Smooth muscle cell (in vitro differentiated cells): ENCODE results near the gene KCNN3. TPM values are rescaled to one million over a fixed set of nuclear protein-coding genes. Genes with fewer than 3 reads are reported as not detected.
A peak's percentile ranks its signal among the peaks of the same experiment; 100 is the strongest.

ENCODE experiments used
- DNase-seq: peaks from one replicate; lab custom pipeline; 2025; ENCODE audit not compliant: unreplicated experiment; lab: John Stamatoyannopoulos, UW
- H2AFZ ChIP-seq: fragments of 200-600 bp; sonication (generic); 2 replicates; pipeline ENCODE4 v1.6.0; 2016; ENCODE audit warnings: antibody characterized with exemption, low read depth, mild to moderate bottlenecking
- H3F3A ChIP-seq: fragments of 200-600 bp; sonication (generic); 2 replicates; pipeline ENCODE4 v1.6.0; 2017; ENCODE audit warnings: antibody characterized with exemption, low read depth
- H3K27ac ChIP-seq: fragments of 200-600 bp; sonication (generic); 2 replicates; pipeline ENCODE4 v1.5.1; 2016; ENCODE audit warnings: low read depth, mild to moderate bottlenecking
- H3K27me3 ChIP-seq: fragments of 200-600 bp; sonication (generic); 2 replicates; pipeline ENCODE4 v1.6.1; 2016; ENCODE audit warnings: low read depth, mild to moderate bottlenecking
- H3K36me3 ChIP-seq: fragments of 200-600 bp; sonication (generic); 2 replicates; pipeline ENCODE4 v1.5.1; 2016; ENCODE audit warnings: low read depth
- H3K4me1 ChIP-seq: fragments of 200-600 bp; sonication (generic); 2 replicates; pipeline ENCODE4 v1.5.1; 2016; ENCODE audit warnings: low read depth
- H3K4me2 ChIP-seq: fragments of 200-600 bp; sonication (generic); 2 replicates; pipeline ENCODE4 v1.6.0; 2016; ENCODE audit warnings: mild to moderate bottlenecking
- H3K4me3 ChIP-seq: fragments of 200-600 bp; sonication (generic); 2 replicates; pipeline ENCODE4 v1.5.1; 2016; ENCODE audit warnings: mild to moderate bottlenecking
- H3K79me2 ChIP-seq: fragments of 200-600 bp; sonication (generic); 2 replicates; pipeline ENCODE4 v1.6.0; 2016; ENCODE audit warnings: low read depth, mild to moderate bottlenecking
- H3K9ac ChIP-seq: fragments of 200-600 bp; sonication (generic); 2 replicates; pipeline ENCODE4 v1.6.0; 2016; ENCODE audit warnings: low read depth
- H3K9me3 ChIP-seq: fragments of 200-600 bp; sonication (generic); replicated peaks from 2 replicates; pipeline ENCODE4 v1.5.1; 2016; ENCODE audit warnings: low read depth
- H4K20me1 ChIP-seq: fragments of 200-600 bp; sonication (generic); 2 replicates; pipeline ENCODE4 v1.6.0; 2016; ENCODE audit warnings: low read depth
- CTCF ChIP-seq: fragments of 200-600 bp; sonication (generic); IDR thresholded peaks from 2 replicates; pipeline ENCODE4 v1.5.1; 2017; ENCODE audit warnings: borderline replicate concordance, mild to moderate bottlenecking, antibody characterized with exemption; ENCODE audit not compliant: insufficient read depth, poor library complexity, severe bottlenecking
- WGBS: methylation state at CpG from one replicate; pipeline ENCODE4 v1.1.7; 2016; ENCODE audit warnings: low lambda C conversion rate; 5-methylcytosine and 5-hydroxymethylcytosine counted together
- polyA plus RNA-seq: library from polyadenylated mRNA; unstranded; fragments of >200 nt; fragmentation: Nextera tagmentation; extraction: Ambion mirVana; gene quantifications from 2 replicates; pipeline ENCODE4 v1.2.1, GENCODE V29; 2016
- total RNA-seq: library from RNA; depleted of rRNA; stranded (reverse); fragments of >200 nt; gene quantifications from 2 replicates; pipeline ENCODE4 v1.2.3, GENCODE V29; 2014

Gene KCNN3
- total and polyA plus RNA-seq, 2 experiments from 2014 or later = 0.18 to 0.77 TPM

GRCh38 chr1:154843636-154844296, 26.3 kb downstream of the KCNN3 start:
- H2AFZ ChIP-seq = no peak overlapping the region
- H3F3A ChIP-seq = no peaks in the 10 kb centered on the region
- peaks cover 23% of the 10 kb centered on the region for H3K4me1 ChIP-seq
- no peaks in the 10 kb centered on the region for H3K27me3 ChIP-seq
- no peaks in the 10 kb centered on the region for H3K79me2 ChIP-seq
- H3K9ac ChIP-seq = no peak overlapping the region
- H3K4me3 ChIP-seq = no peak overlapping the region
- 64% methylated on average over 14 of the region's 15 CpGs for WGBS
- H3K4me2 ChIP-seq = no peak overlapping the region
- no peak for DNase-seq
- H4K20me1 ChIP-seq = no peaks in the 10 kb centered on the region
- no peak for TF ChIP-seq CTCF
- no peaks in the 10 kb centered on the region for H3K9me3 ChIP-seq
- no peaks in the 10 kb centered on the region for H3K36me3 ChIP-seq
- no peak overlapping the region for H3K27ac ChIP-seq

GRCh38 chr1:154842635-154843034, 27.4 kb downstream of the KCNN3 start:
- Histone ChIP-seq H3K27me3 (no peaks in the 10 kb centered on the region), H3K4me1 (peaks cover 23% of the 10 kb centered on the region), H3F3A (no peaks in the 10 kb centered on the region), H2AFZ (no peak overlapping the region), H4K20me1 (no peaks in the 10 kb centered on the region), H3K9ac (no peak overlapping the region), H3K4me3 (no peak overlapping the region), H3K79me2 (no peaks in the 10 kb centered on the region), H3K36me3 (no peaks in the 10 kb centered on the region), H3K4me2 (no peak overlapping the region), H3K27ac (no peak overlapping the region), H3K9me3 (no peaks in the 10 kb centered on the region)
- 90% methylated on average over 7 of the region's 8 CpGs for WGBS
- no peak for DNase-seq
- no peak for TF ChIP-seq CTCF

GRCh38 chr1:154841384-154841783, 28.7 kb downstream of the KCNN3 start:
- Histone ChIP-seq H3F3A (no peaks in the 10 kb centered on the region), H3K79me2 (no peaks in the 10 kb centered on the region), H2AFZ (peak overlapping the region; percentile 70), H3K36me3 (no peaks in the 10 kb centered on the region), H3K9ac (no peak overlapping the region), H3K4me2 (no peak overlapping the region), H3K9me3 (no peaks in the 10 kb centered on the region), H4K20me1 (no peaks in the 10 kb centered on the region), H3K4me1 (peaks cover 17% of the 10 kb centered on the region), H3K4me3 (no peak overlapping the region), H3K27ac (no peak overlapping the region), H3K27me3 (no peaks in the 10 kb centered on the region)
- DNase-seq = no peak
- WGBS = 77% methylated on average over 4 of the region's 4 CpGs
- TF ChIP-seq CTCF = no peak
